BE2C (cell line): ENCODE data around the gene TMEM54.

ENCODE experiments used
- DNase-seq: peaks from one replicate; pipeline ENCODE4 v3.0.0-alpha.2; 2020
- H3K27me3 ChIP-seq: fragments of 250-450 bp; sonication (Bioruptor Pico); 2 replicates; pipeline ENCODE4 v1.5.1; 2020; ENCODE audit warnings: mild to moderate bottlenecking
- H3K36me3 ChIP-seq: fragments of 250-450 bp; sonication (Bioruptor Pico); 2 replicates; pipeline ENCODE4 v1.5.1; 2020; ENCODE audit warnings: mild to moderate bottlenecking
- H3K4me1 ChIP-seq: fragments of 250-450 bp; sonication (Bioruptor Pico); 2 replicates; pipeline ENCODE4 v1.5.1; 2020
- H3K4me3 ChIP-seq: 2 replicates; pipeline ENCODE4 v1.5.1; 2011; ENCODE audit warnings: low read depth, low read length
- H3K9me3 ChIP-seq: fragments of 250-450 bp; sonication (Bioruptor Pico); 2 replicates; pipeline ENCODE4 v1.5.1; 2020
- CTCF ChIP-seq: IDR thresholded peaks from 2 replicates; pipeline ENCODE4 v1.5.1; 2012; ENCODE audit warnings: mild to moderate bottlenecking, low read depth, low read length

The TMEM54 gene

GRCh38 chr1:32946413-32946812 lies 45.2 kb upstream of the TMEM54 start:
- H3K4me3 ChIP-seq: no peak overlapping the region
- H3K27me3 ChIP-seq: no peaks in the 10 kb centered on the region
- no peak for TF ChIP-seq CTCF
- no peaks in the 10 kb centered on the region for H3K4me1 ChIP-seq
- H3K9me3 ChIP-seq: no peaks in the 10 kb centered on the region
- DNase-seq: no peak
- H3K36me3 ChIP-seq: no peaks in the 10 kb centered on the region

GRCh38 chr1:32944180-32944579 lies 43.0 kb upstream of the TMEM54 start:
- Histone ChIP-seq H3K4me1 (no peaks in the 10 kb centered on the region), H3K36me3 (no peaks in the 10 kb centered on the region), H3K9me3 (no peaks in the 10 kb centered on the region), H3K27me3 (no peaks in the 10 kb centered on the region), H3K4me3 (no peak overlapping the region)
- no peak for TF ChIP-seq CTCF
- DNase-seq: no peak

GRCh38 chr1:32939655-32940371 lies 38.6 kb upstream of the TMEM54 start:
- no peak for TF ChIP-seq CTCF
- H3K4me3 ChIP-seq: no peak overlapping the region
- no peaks in the 10 kb centered on the region for H3K4me1 ChIP-seq
- no peak for DNase-seq
- H3K9me3 ChIP-seq: no peaks in the 10 kb centered on the region
- H3K27me3 ChIP-seq: no peaks in the 10 kb centered on the region
- no peaks in the 10 kb centered on the region for H3K36me3 ChIP-seq

- Histone ChIP-seq H3K4me3 (no peak overlapping the region), H3K4me1 (no peaks in the 10 kb centered on the region), H3K27me3 (no peaks in the 10 kb centered on the region), H3K36me3 (no peaks in the 10 kb centered on the region), H3K9me3 (no peaks in the 10 kb centered on the region)
- TF ChIP-seq CTCF: no peak
- no peak for DNase-seq
Observed at GRCh38 chr1:32937061-32937460, 35.9 kb upstream of the TMEM54 start.

- H3K36me3 ChIP-seq: no peaks in the 10 kb centered on the region
- no peak for TF ChIP-seq CTCF
- no peak for DNase-seq
- H3K4me1 ChIP-seq: no peaks in the 10 kb centered on the region
- H3K9me3 ChIP-seq: no peaks in the 10 kb centered on the region
- no peaks in the 10 kb centered on the region for H3K27me3 ChIP-seq
- no peak overlapping the region for H3K4me3 ChIP-seq
Observed at GRCh38 chr1:32934535-32934934, 33.3 kb upstream of the TMEM54 start.

- Histone ChIP-seq H3K36me3 (no peaks in the 10 kb centered on the region), H3K9me3 (no peaks in the 10 kb centered on the region), H3K27me3 (no peaks in the 10 kb centered on the region), H3K4me3 (no peak overlapping the region), H3K4me1 (no peaks in the 10 kb centered on the region)
- peak; percentile 37 for DNase-seq
- TF ChIP-seq CTCF: no peak
Observed at GRCh38 chr1:32933742-32934322, 32.6 kb upstream of the TMEM54 start.
